Measurements from ENCODE around the gene ZNF837. TPM values are rescaled to one million over a fixed set of nuclear protein-coding genes. Genes with fewer than 3 reads are reported as not detected.

Gene ZNF837
- total and polyA plus RNA-seq, 2 of the 13 experiments (the other 11 are each of a cell fraction or from before 2014, with no cell fraction given): 0.29 to 1.3 TPM

GRCh38 chr19:58400916-58401839 lies 20.3 kb upstream of the ZNF837 start (continued):
- TF ChIP-seq ZHX1 (CRISPR knock-in tag; IDR thresholded peaks at IDR 0.05; ENCODE audit: low read depth) (peak; percentile 82; the same call in 1 of the 2 replicates), HCFC1 (IDR thresholded peaks at IDR 0.05; ENCODE audit: low read depth, low read length) (peak; percentile 47; the same call in 1 of the 2 replicates), GTF3A (CRISPR knock-in tag; conservative IDR thresholded peaks at IDR 0.05) (no peak), ONECUT2 (CRISPR knock-in tag; IDR thresholded peaks at IDR 0.05) (no peak), ZNF501 (CRISPR knock-in tag; IDR thresholded peaks at IDR 0.05) (peak; percentile 94), KMT2B (CRISPR knock-in tag; IDR thresholded peaks at IDR 0.05) (no peak; the same call in 1 of the 2 replicates), CEBPZ (IDR thresholded peaks at IDR 0.05; ENCODE audit: low read length) (no peak), KLF6 (CRISPR knock-in tag; IDR thresholded peaks at IDR 0.05) (0 out of 2 replicates have a peak, but pooled peaks have one; percentile 43), ZNF362 (CRISPR knock-in tag; IDR thresholded peaks at IDR 0.05; ENCODE audit: borderline replicate concordance) (no peak), ZNF773 (CRISPR knock-in tag; IDR thresholded peaks at IDR 0.05; ENCODE audit: borderline replicate concordance) (no peak), HNF1B (CRISPR knock-in tag; IDR thresholded peaks at IDR 0.05) (peak; percentile 93), ZNF790 (CRISPR knock-in tag; IDR thresholded peaks at IDR 0.05; ENCODE audit: borderline replicate concordance) (peak; percentile 58; the same call in 1 of the 2 replicates), ZNF512B (CRISPR knock-in tag; IDR thresholded peaks at IDR 0.05; ENCODE audit: borderline replicate concordance) (0 out of 2 replicates have a peak, but pooled peaks have one; percentile 27), ARNT2 (CRISPR knock-in tag; IDR thresholded peaks at IDR 0.05; ENCODE audit: low read depth) (peak; percentile 15; the same call in 1 of the 2 replicates)
